Stimulated activated CD4-positive, alpha-beta T cell treated with anti-CD3 and anti-CD28 coated beads, TNF-alpha, amount 100 ng/mL, for 48 hours (primary cell): ENCODE results near the gene SVIP.

Source experiments
- DNase-seq, 3 donors: peaks; one replicate each; pipeline ENCODE4 v3.0.0-alpha.2; 2020; ENCODE audit warnings: low read depth in 3 of 3

SVIP gene

GRCh38 chr11:22829231-22830081 lies at the start of gene SVIP:
SVIP (minus strand) TSS chr11:22829801; CDS start chr11:22829748, 53 bp downstream.
- DNase-seq = peak; percentile 83 to 98 (median 90)

- DNase-seq = no peak
Measured at GRCh38 chr11:22878604-22879003, 49.0 kb upstream of the SVIP start.

- DNase-seq = no peak
Measured at GRCh38 chr11:22878039-22878438, 48.4 kb upstream of the SVIP start.

GRCh38 chr11:22875869-22876473 lies 46.4 kb upstream of the SVIP start:
- peak; percentile 9 to 49 (median 34) for DNase-seq

GRCh38 chr11:22869325-22869724 lies 39.7 kb upstream of the SVIP start:
- no peak for DNase-seq

GRCh38 chr11:22860241-22860640 lies 30.6 kb upstream of the SVIP start, which contains the start of gene CCDC179:
CCDC179 (minus strand) TSS chr11:22860474; CDS start chr11:22860421, 53 bp downstream.
- no peak for DNase-seq

GRCh38 chr11:22859756-22860155 lies 30.2 kb upstream of the SVIP start:
- DNase-seq = no peak

GRCh38 chr11:22851477-22851876 lies 21.9 kb upstream of the SVIP start:
- DNase-seq = no peak

- no peak for DNase-seq
Measured at GRCh38 chr11:22846726-22847125, 17.1 kb upstream of the SVIP start.

- DNase-seq = peak in 1 of 3 donors; percentile 3
Measured at GRCh38 chr11:22832315-22833015, 2.9 kb upstream of the SVIP start.

GRCh38 chr11:22830082-22830414 lies 447 bp upstream of the SVIP start:
- DNase-seq = no peak

- DNase-seq = no peak
Measured at GRCh38 chr11:22828373-22828772, 1.2 kb downstream of the SVIP start.

- DNase-seq = no peak
Measured at GRCh38 chr11:22822203-22822602, 7.4 kb downstream of the SVIP start.

GRCh38 chr11:22809893-22810292 lies 19.7 kb downstream of the SVIP start:
- DNase-seq = no peak

GRCh38 chr11:22808571-22809197 lies 20.9 kb downstream of the SVIP start:
- DNase-seq = no peak

- no peak for DNase-seq
Measured at GRCh38 chr11:22807855-22808570, 21.6 kb downstream of the SVIP start.

- no peak for DNase-seq
Measured at GRCh38 chr11:22807391-22807790, 22.2 kb downstream of the SVIP start.

- DNase-seq = no peak
Measured at GRCh38 chr11:22802861-22803260, 26.7 kb downstream of the SVIP start.

- no peak for DNase-seq
Measured at GRCh38 chr11:22800482-22800881, 29.1 kb downstream of the SVIP start.

- DNase-seq = no peak
Measured at GRCh38 chr11:22798901-22799300, 30.7 kb downstream of the SVIP start.

GRCh38 chr11:22797047-22797446 lies 32.6 kb downstream of the SVIP start:
- DNase-seq = no peak
